Upper lobe of left lung (tissue), 6 donors: ENCODE measurements around the gene B3GAT2. TPM values are rescaled to one million over a fixed set of nuclear protein-coding genes. Genes with fewer than 3 reads are reported as not detected.

Experiments used
- ATAC-seq, 2 donors: fragments of 200-7000 bp; cut with Tn5 transposase; one replicate each; pipeline ENCODE4 v1.9.1; 2022; ENCODE audit warnings: mild to moderate bottlenecking in 2 of 2, moderate library complexity in 2 of 2; ENCODE audit not compliant: low FRiP score in 2 of 2
- DNase-seq, 2 donors: peaks; one replicate each; pipeline ENCODE4 v3.0.0-alpha.2; 2019 to 2020
- H3K27ac ChIP-seq, 4 donors: fragments of 200-600 bp; sonication (generic); one replicate each; pipeline ENCODE4 v1.5.1; 2016 to 2019
- H3K27me3 ChIP-seq, 4 donors: fragments of 200-600 bp; sonication (generic); one replicate each; pipeline ENCODE4 v1.5.1; 2017 to 2019
- H3K36me3 ChIP-seq, 4 donors: fragments of 200-600 bp; sonication (generic); one replicate each; pipeline ENCODE4 v1.5.1; 2016 to 2019
- H3K4me1 ChIP-seq, 4 donors: fragments of 200-600 bp; sonication (generic); one replicate each; pipeline ENCODE4 v1.5.1; 2018 to 2019
- H3K4me3 ChIP-seq, 4 donors: fragments of 200-600 bp; sonication (generic); one replicate each; pipeline ENCODE4 v1.5.1; 2017 to 2019; ENCODE audit warnings: mild to moderate bottlenecking in 2 of 4, moderate library complexity in 1 of 4
- H3K9me3 ChIP-seq, 4 donors: fragments of 200-600 bp; sonication (generic); one replicate each; pipeline ENCODE4 v1.5.1; 2018 to 2019
- EP300 ChIP-seq, 4 donors: sonication (generic); formaldehyde crosslinking; IDR thresholded peaks; one replicate each; pipeline ENCODE4 v1.5.1; 2017; ENCODE audit warnings: antibody characterized with exemption in 4 of 4, control low read depth in 2 of 4
- POLR2A ChIP-seq, 4 donors: fragments of 450-650 bp; IDR thresholded peaks; one replicate each; pipeline ENCODE4 v1.5.1; 2016 to 2017; ENCODE audit warnings: antibody characterized with exemption in 4 of 4, mild to moderate bottlenecking in 2 of 4
- POLR2AphosphoS5 ChIP-seq, 2 donors: sonication (generic); formaldehyde crosslinking; IDR thresholded peaks; one replicate each; pipeline ENCODE4 v1.5.1; 2017; ENCODE audit warnings: antibody characterized with exemption in 2 of 2
- WGBS, 2 donors: methylation state at CpG; one replicate each; pipeline ENCODE4 v1.1.5; 2017 to 2018; 5-methylcytosine and 5-hydroxymethylcytosine counted together
- total RNA-seq, 6 donors: library from RNA; depleted of rRNA in 4 of 6; stranded (reverse); fragments of >200 nt in 4 of 6; gene quantifications; one replicate each; pipeline versions ENCODE4 v1.1.0 to v1.2.1, GENCODE V29; 2016 to 2021
- TF ChIP-seq, protein P1 (sequence below), 6 experiments: fragments of 450-650 bp in 4 of 6; fragments of 200-600 bp in 2 of 6; sonication (generic) in 2 of 6; IDR thresholded peaks; one replicate each; pipeline ENCODE4 v1.5.1; 2016 to 2019; ENCODE audit warnings: antibody characterized with exemption in 6 of 6
- donor health status: DM: no; HTN: no; CAD: no; lungs with moderate emphysema.
- donor health status: DM: no; HTN: yes; CAD: no; lungs with severe emphysema.

Gene B3GAT2
- total RNA-seq, 6 donors from 2014 or later: 0.06 TPM; not detected in 5

DNA sequence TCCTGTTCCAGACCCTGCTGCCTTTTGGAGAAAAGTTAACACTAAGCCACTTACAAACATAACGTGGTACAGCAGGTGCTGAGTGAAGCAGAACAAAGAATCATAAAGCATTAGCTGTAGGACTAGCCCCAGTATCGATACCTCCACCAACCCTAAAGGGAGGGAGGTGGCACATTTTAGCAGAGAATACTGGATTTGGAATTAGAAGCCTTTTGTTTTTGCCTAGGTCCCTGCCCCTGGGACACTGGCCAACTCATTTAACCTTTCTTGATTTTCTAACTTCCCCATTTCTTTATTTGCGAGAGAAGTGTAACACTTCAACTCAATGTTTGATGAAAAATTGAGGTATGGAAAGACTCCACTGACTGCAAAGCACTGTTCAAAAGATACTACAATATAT is 93.5 kb downstream of the B3GAT2 start:
- Histone ChIP-seq H3K27ac (no peak overlapping the region), H3K9me3 (no peaks in the 10 kb centered on the region), H3K4me3 (no peak overlapping the region), H3K4me1 (no peaks in the 10 kb centered on the region), H3K27me3 (no peaks in the 10 kb centered on the region), H3K36me3 (peaks cover 0 to 13% (median 0%) of the 10 kb centered on the region in 4 donors)
- WGBS, 2 donors: 54 to 65% methylated on average over 3 of the region's 3 CpGs
- no peak for DNase-seq
- no peak for ATAC-seq
- no peak for TF ChIP-seq POLR2AphosphoS5 (IDR thresholded peaks at IDR 0.05)
- TF ChIP-seq, protein P1, sequence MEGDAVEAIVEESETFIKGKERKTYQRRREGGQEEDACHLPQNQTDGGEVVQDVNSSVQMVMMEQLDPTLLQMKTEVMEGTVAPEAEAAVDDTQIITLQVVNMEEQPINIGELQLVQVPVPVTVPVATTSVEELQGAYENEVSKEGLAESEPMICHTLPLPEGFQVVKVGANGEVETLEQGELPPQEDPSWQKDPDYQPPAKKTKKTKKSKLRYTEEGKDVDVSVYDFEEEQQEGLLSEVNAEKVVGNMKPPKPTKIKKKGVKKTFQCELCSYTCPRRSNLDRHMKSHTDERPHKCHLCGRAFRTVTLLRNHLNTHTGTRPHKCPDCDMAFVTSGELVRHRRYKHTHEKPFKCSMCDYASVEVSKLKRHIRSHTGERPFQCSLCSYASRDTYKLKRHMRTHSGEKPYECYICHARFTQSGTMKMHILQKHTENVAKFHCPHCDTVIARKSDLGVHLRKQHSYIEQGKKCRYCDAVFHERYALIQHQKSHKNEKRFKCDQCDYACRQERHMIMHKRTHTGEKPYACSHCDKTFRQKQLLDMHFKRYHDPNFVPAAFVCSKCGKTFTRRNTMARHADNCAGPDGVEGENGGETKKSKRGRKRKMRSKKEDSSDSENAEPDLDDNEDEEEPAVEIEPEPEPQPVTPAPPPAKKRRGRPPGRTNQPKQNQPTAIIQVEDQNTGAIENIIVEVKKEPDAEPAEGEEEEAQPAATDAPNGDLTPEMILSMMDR (IDR thresholded peaks at IDR 0.05): no peak
- TF ChIP-seq EP300 (IDR thresholded peaks at IDR 0.05): no peak
- no peak for TF ChIP-seq POLR2A (IDR thresholded peaks at IDR 0.05)

DNA sequence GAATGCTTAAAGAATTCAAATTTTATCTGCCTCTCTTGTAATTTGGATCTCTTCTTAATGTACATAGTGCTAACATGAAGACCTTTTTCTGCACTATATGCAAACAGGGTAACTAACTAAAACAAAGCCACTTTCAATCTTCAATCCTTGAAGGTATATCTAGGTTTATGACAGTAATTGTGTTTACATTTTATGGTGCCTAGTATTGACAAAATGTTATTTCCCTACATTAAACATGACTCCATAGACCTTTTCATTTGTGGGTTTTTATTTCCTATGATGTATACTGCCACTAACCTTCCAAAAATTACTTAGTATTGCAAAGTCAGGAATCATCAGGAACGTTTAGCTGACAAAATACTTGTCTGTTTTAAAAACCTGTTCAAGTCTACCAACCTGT is 95.9 kb downstream of the B3GAT2 start:
- no peak overlapping the region for H3K27ac ChIP-seq
- WGBS, 2 donors: 91% methylated on average over 1 of the region's 1 CpG
- ATAC-seq: no peak
- DNase-seq: no peak
- TF ChIP-seq, protein P1 (IDR thresholded peaks at IDR 0.05): no peak
- TF ChIP-seq POLR2AphosphoS5 (IDR thresholded peaks at IDR 0.05) (no peak), EP300 (IDR thresholded peaks at IDR 0.05) (no peak), POLR2A (IDR thresholded peaks at IDR 0.05) (no peak)
- no peaks in the 10 kb centered on the region for H3K9me3 ChIP-seq
- peaks cover 0 to 18% (median 4%) of the 10 kb centered on the region in 4 donors for H3K36me3 ChIP-seq
- no peak overlapping the region for H3K4me3 ChIP-seq
- H3K4me1 ChIP-seq: no peaks in the 10 kb centered on the region
- H3K27me3 ChIP-seq: no peaks in the 10 kb centered on the region

DNA sequence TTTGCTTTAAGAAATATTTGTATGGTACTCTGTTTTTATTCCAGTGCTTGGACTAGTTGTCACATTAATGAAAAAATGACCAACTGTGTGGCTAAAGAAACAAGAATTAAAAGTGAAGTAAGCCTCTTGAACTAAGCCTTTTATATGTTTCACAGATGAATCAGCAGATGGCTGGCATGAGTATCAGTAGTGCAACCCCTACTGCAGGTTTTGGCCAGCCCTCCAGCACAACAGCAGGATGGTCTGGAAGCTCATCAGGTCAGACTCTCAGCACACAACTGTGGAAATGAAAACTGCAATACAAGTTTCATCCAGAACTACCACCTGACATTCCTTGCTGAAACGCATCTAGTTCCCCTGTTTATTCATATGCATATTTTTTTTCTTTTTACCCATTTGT is 96.8 kb downstream of the B3GAT2 start:
- Histone ChIP-seq H3K27me3 (no peaks in the 10 kb centered on the region), H3K9me3 (no peaks in the 10 kb centered on the region), H3K27ac (no peak overlapping the region), H3K4me3 (no peak overlapping the region), H3K4me1 (no peaks in the 10 kb centered on the region), H3K36me3 (peaks cover 0 to 18% (median 4%) of the 10 kb centered on the region in 4 donors)
- ATAC-seq (no peak), DNase-seq (no peak)
- TF ChIP-seq, protein P1 (IDR thresholded peaks at IDR 0.05): no peak
- no peak for TF ChIP-seq POLR2AphosphoS5 (IDR thresholded peaks at IDR 0.05)
- no peak for TF ChIP-seq EP300 (IDR thresholded peaks at IDR 0.05)
- TF ChIP-seq POLR2A (IDR thresholded peaks at IDR 0.05): no peak
- 94 to 97% methylated on average over 1 of the region's 1 CpG for WGBS, 2 donors

DNA sequence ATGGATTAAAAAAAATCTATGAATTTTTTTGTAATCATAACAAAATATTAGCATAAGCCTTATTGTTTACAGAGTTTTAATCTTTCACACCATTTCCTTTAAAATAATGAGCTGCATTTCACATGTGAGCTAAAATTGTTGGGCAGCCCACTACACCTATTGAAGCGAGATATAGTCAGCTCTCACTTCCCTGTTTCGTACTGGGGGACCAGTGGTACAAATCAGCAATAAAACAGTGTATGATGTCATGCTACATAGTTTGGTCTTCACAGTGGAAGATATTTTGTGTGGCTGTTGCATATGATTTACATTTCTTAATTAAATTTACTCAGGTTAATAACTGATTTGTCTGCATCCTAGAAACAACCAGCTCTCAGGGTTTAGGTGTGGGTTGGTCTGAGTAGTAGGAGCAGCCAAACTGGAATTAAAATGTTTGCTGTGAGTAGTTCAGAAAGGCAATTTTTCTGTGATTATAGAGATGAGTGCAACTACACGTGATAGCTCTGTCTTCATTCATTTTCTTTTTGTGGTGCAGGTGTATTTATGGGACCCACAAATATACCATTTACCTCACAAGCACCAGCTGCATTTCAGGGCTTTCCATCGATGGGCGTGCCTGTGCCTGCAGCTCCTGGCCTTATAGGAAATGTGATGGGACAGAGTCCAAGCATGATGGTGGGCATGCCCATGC is 99.3 kb downstream of the B3GAT2 start:
- ATAC-seq: no peak

More for the DNA sequence above, 99.3 kb downstream of the B3GAT2 start:
- Histone ChIP-seq H3K4me3 (no peak overlapping the region), H3K27me3 (no peaks in the 10 kb centered on the region), H3K9me3 (no peaks in the 10 kb centered on the region), H3K36me3 (peaks cover 0 to 27% (median 4%) of the 10 kb centered on the region in 4 donors), H3K4me1 (no peaks in the 10 kb centered on the region), H3K27ac (no peak overlapping the region)
- WGBS, 2 donors: 95 to 96% methylated on average over 5 of the region's 5 CpGs
- no peak for TF ChIP-seq POLR2A (IDR thresholded peaks at IDR 0.05)
- TF ChIP-seq EP300 (IDR thresholded peaks at IDR 0.05): no peak
- TF ChIP-seq, protein P1 (IDR thresholded peaks at IDR 0.05): no peak
- TF ChIP-seq POLR2AphosphoS5 (IDR thresholded peaks at IDR 0.05): no peak
- no peak for DNase-seq
